Gastrocnemius medialis (tissue), 4 donors: ENCODE results near the gene ATP6V1B1. TPM values are rescaled to one million over a fixed set of nuclear protein-coding genes. Genes with fewer than 3 reads are reported as not detected.

Experiments
- ATAC-seq, 2 donors: fragments of 150-250 bp; one replicate each; pipeline ENCODE4 v1.9.1; 2016
- DNase-seq, 2 donors: peaks; one replicate each; pipeline ENCODE4 v3.0.0-alpha.2; 2019
- H3K27ac ChIP-seq, 4 donors: fragments of 200-600 bp; sonication (generic); 1 replicate in 1 of 4; 2 replicates in 3 of 4; pipeline ENCODE4 v1.5.1; 2016 to 2018; ENCODE audit warnings: mild to moderate bottlenecking in 2 of 4, moderate library complexity in 1 of 4
- H3K27me3 ChIP-seq, 3 donors: fragments of 200-600 bp; sonication (generic) in 2 of 3; 1 replicate in 1 of 3; 2 replicates in 2 of 3; pipeline versions ENCODE4 v1.5.1 to v1.6.0; 2016 to 2019; ENCODE audit warnings: mild to moderate bottlenecking in 1 of 3, moderate library complexity in 1 of 3
- H3K36me3 ChIP-seq, 2 donors: fragments of 200-600 bp; sonication (generic) in 1 of 2; one replicate each; pipeline ENCODE4 v1.5.1; 2017 to 2018
- H3K4me1 ChIP-seq, 2 donors: fragments of 200-600 bp; sonication (generic) in 1 of 2; one replicate each; pipeline ENCODE4 v1.5.1; 2016 to 2017; ENCODE audit warnings: mild to moderate bottlenecking in 2 of 2
- H3K4me3 ChIP-seq, 4 donors: fragments of 200-600 bp; sonication (generic) in 3 of 4; 1 replicate in 1 of 4; 2 replicates in 3 of 4; pipeline ENCODE4 v1.5.1; 2016 to 2019; ENCODE audit warnings: mild to moderate bottlenecking in 2 of 4
- H3K9me3 ChIP-seq, 3 donors: fragments of 200-600 bp; sonication (generic) in 2 of 3; 1 replicate in 1 of 3; 2 replicates in 2 of 3; pipeline ENCODE4 v1.5.1; 2016 to 2019
- CTCF ChIP-seq, 5 experiments: fragments of 450-650 bp in 3 of 5; fragments of 200-600 bp in 2 of 5; sonication (generic) in 2 of 5; IDR thresholded peaks in 4 of 5; conservative IDR thresholded peaks in 1 of 5; 1 replicate in 4 of 5; 2 replicates in 1 of 5; pipeline ENCODE4 v1.5.1; 2016 to 2019; ENCODE audit warnings: antibody characterized with exemption in 5 of 5, mild to moderate bottlenecking in 3 of 5, moderate library complexity in 3 of 5
- POLR2A ChIP-seq, 2 donors: fragments of 450-650 bp; IDR thresholded peaks; one replicate each; pipeline ENCODE4 v1.6.1; 2017; ENCODE audit warnings: antibody characterized with exemption in 2 of 2, mild to moderate bottlenecking in 2 of 2, moderate library complexity in 2 of 2
- in situ Hi-C, 4 donors: fragments of 200-750 bp; cut with MboI; loops; one replicate each; pipeline versions ENCODE4 v1.15.0 to v1.8.0; 2017; ENCODE audit warnings: low sequenced_read_pairs in 4 of 4
- intact Hi-C: fragments of 100-400 bp; cut with DNase I; formaldehyde crosslinking; loops from one replicate; pipeline ENCODE4 v1.15.1; 2023; ENCODE audit warnings: low total_unique reads
- total RNA-seq, 4 donors: library from RNA; depleted of rRNA; stranded (reverse); fragments of >200 nt; gene quantifications; one replicate each; pipeline versions ENCODE4 v1.1.0 to v1.2.3, GENCODE V29; 2016

ATP6V1B1 gene
- total RNA-seq, 4 donors from 2014 or later: 2.3 TPM; not detected in 3

- Histone ChIP-seq H3K27ac (no peak overlapping the region), H3K27me3 (peaks cover 0 to 3% (median 0%) of the 10 kb centered on the region in 3 donors), H3K4me1 (no peaks in the 10 kb centered on the region), H3K4me3 (no peak overlapping the region), H3K36me3 (no peaks in the 10 kb centered on the region), H3K9me3 (no peaks in the 10 kb centered on the region)
- DNase-seq (no peak), ATAC-seq (no peak)
- intact Hi-C loops: no loop called here
- in situ Hi-C loops: loop anchor here in 2 of 4 donors (10.0 kb wide), 1 partner anchor 53 kb away; no protein-coding TSS in a partner anchor
- TF ChIP-seq CTCF (IDR thresholded peaks at IDR 0.05 in 4 of 5, conservative IDR thresholded peaks at IDR 0.05 in 1 of 5) (no peak), POLR2A (IDR thresholded peaks at IDR 0.05) (no peak)
These were observed 17.7 kb upstream of the ATP6V1B1 start for GRCh38 chr2:70918016-70918415.

- peaks cover 0 to 3% (median 0%) of the 10 kb centered on the region in 3 donors for H3K27me3 ChIP-seq
These were observed 15.9 kb upstream of the ATP6V1B1 start for GRCh38 chr2:70919672-70920366.

GRCh38 chr2:70920367-70920715 lies 15.4 kb upstream of the ATP6V1B1 start:
- DNase-seq (no peak), ATAC-seq (no peak)
- in situ Hi-C loops (loop anchor here in 1 of 4 donors (10.0 kb wide), 1 partner anchor 46 kb away; no protein-coding TSS in a partner anchor), intact Hi-C loops (loop anchor here (1.0 kb wide), 1 partner anchor 49 kb away; no protein-coding TSS in a partner anchor)
- Histone ChIP-seq H3K4me3 (no peak overlapping the region), H3K9me3 (no peaks in the 10 kb centered on the region), H3K27me3 (peaks cover 0 to 3% (median 0%) of the 10 kb centered on the region in 3 donors), H3K4me1 (no peaks in the 10 kb centered on the region), H3K36me3 (no peaks in the 10 kb centered on the region), H3K27ac (no peak overlapping the region)
- no peak for TF ChIP-seq CTCF (IDR thresholded peaks at IDR 0.05 in 4 of 5, conservative IDR thresholded peaks at IDR 0.05 in 1 of 5)
- no peak for TF ChIP-seq POLR2A (IDR thresholded peaks at IDR 0.05)

More at GRCh38 chr2:70919672-70920366, 15.9 kb upstream of the ATP6V1B1 start:
- TF ChIP-seq CTCF (IDR thresholded peaks at IDR 0.05 in 4 of 5, conservative IDR thresholded peaks at IDR 0.05 in 1 of 5) (peak; percentile 78 to 89 (median 81)), POLR2A (IDR thresholded peaks at IDR 0.05) (no peak)
- in situ Hi-C loops (loop anchor here in 3 of 4 donors (10.0 kb wide), 2 partner anchors 45 to 55 kb away; no protein-coding TSS in a partner anchor), intact Hi-C loops (loop anchor here (1.0 kb wide), 1 partner anchor 49 kb away; no protein-coding TSS in a partner anchor)
- Histone ChIP-seq H3K4me1 (no peaks in the 10 kb centered on the region), H3K4me3 (no peak overlapping the region), H3K27ac (no peak overlapping the region), H3K36me3 (no peaks in the 10 kb centered on the region), H3K9me3 (no peaks in the 10 kb centered on the region)
- ATAC-seq: peak; percentile 83 to 84
- peak; percentile 48 to 52 for DNase-seq

- Histone ChIP-seq H3K27ac (no peak overlapping the region), H3K9me3 (no peaks in the 10 kb centered on the region), H3K4me1 (no peaks in the 10 kb centered on the region), H3K27me3 (peaks cover 0 to 3% (median 0%) of the 10 kb centered on the region in 3 donors), H3K36me3 (no peaks in the 10 kb centered on the region), H3K4me3 (no peak overlapping the region)
- DNase-seq (no peak), ATAC-seq (no peak)
- intact Hi-C loops (no loop called here), in situ Hi-C loops (loop anchor here in 1 of 4 donors (10.0 kb wide), 1 partner anchor 46 kb away; no protein-coding TSS in a partner anchor)
- TF ChIP-seq POLR2A (IDR thresholded peaks at IDR 0.05) (no peak), CTCF (IDR thresholded peaks at IDR 0.05 in 4 of 5, conservative IDR thresholded peaks at IDR 0.05 in 1 of 5) (no peak)
These were observed 14.7 kb upstream of the ATP6V1B1 start for GRCh38 chr2:70921031-70921430.
